ENCODE measurements around the gene NOB1.
"Not testable (repeated sequence)": the region's sequence is repeated elsewhere in the genome, so short reads cannot be mapped to it uniquely, and the experiment has no call there.

Gene NOB1
- 5.0 to 15.7 (median 10.5) reads per million in 18 experiments for total RNA-seq

GRCh38 chr16:69754469-69755310 lies at the start of gene NOB1:
Gene NOB1, minus strand, starts transcription at chr16:69754926. Its CDS starts 16 bp downstream, at chr16:69754910.
- peak; percentile 97 to 98 for DNase-seq

GRCh38 chr16:69804297-69804696 lies 49.6 kb upstream of the NOB1 start:
- DNase-seq, result no peak

GRCh38 chr16:69799611-69800031 lies 44.9 kb upstream of the NOB1 start:
- DNase-seq, result no peak

- DNase-seq, result no peak
Measured at GRCh38 chr16:69798466-69798865, 43.7 kb upstream of the NOB1 start.

GRCh38 chr16:69796285-69797118 lies 41.8 kb upstream of the NOB1 start:
- peak; percentile 39 to 45 for DNase-seq

- no peak for DNase-seq
Measured at GRCh38 chr16:69794486-69794885, 39.8 kb upstream of the NOB1 start.

- DNase-seq, result peak; percentile 6 to 42
Measured at GRCh38 chr16:69793526-69793925, 38.8 kb upstream of the NOB1 start.

GRCh38 chr16:69791391-69791847 lies 36.7 kb upstream of the NOB1 start:
- not testable (repeated sequence) for DNase-seq

- DNase-seq, result no peak
Measured at GRCh38 chr16:69787883-69788282, 33.2 kb upstream of the NOB1 start.

- no peak for DNase-seq
Measured at GRCh38 chr16:69784586-69784985, 29.9 kb upstream of the NOB1 start.

GRCh38 chr16:69781118-69781517 lies 26.4 kb upstream of the NOB1 start:
- no peak for DNase-seq

- no peak for DNase-seq
Measured at GRCh38 chr16:69779724-69780123, 25.0 kb upstream of the NOB1 start.

- DNase-seq, result peak in 1 of 2 donors; percentile 56
Measured at GRCh38 chr16:69775563-69775962, 20.8 kb upstream of the NOB1 start.

- no peak for DNase-seq
Measured at GRCh38 chr16:69773260-69773947, 18.7 kb upstream of the NOB1 start.

GRCh38 chr16:69771651-69771967 lies 16.9 kb upstream of the NOB1 start:
- no peak for DNase-seq

GRCh38 chr16:69769404-69769803 lies 14.7 kb upstream of the NOB1 start:
- no peak for DNase-seq

GRCh38 chr16:69768666-69769065 lies 13.9 kb upstream of the NOB1 start:
- DNase-seq, result no peak

GRCh38 chr16:69767459-69768229 lies 12.9 kb upstream of the NOB1 start:
- no peak for DNase-seq

GRCh38 chr16:69763599-69763942 lies 8.8 kb upstream of the NOB1 start:
- no peak for DNase-seq

- DNase-seq, result peak; percentile 44 to 64
Measured at GRCh38 chr16:69762814-69763598, 8.3 kb upstream of the NOB1 start.
